H1 (cell line): ENCODE data around the gene CRBN. TPM values are rescaled to one million over a fixed set of nuclear protein-coding genes. Genes with fewer than 3 reads are reported as not detected.

Experiments used
- CTCF ChIA-PET: fragments of 300-600 bp; sonication (Branson Sonifier 250); formaldehyde crosslinking; loops from one replicate; lab custom pipeline; 2021; ENCODE audit not compliant: partially characterized antibody; lab: Charles Lee
- POLR2A ChIA-PET: fragments of 300-600 bp; sonication (Branson Sonifier 250); formaldehyde crosslinking; loops from one replicate; lab custom pipeline; 2021; ENCODE audit warnings: inconsistent platforms; ENCODE audit not compliant: partially characterized antibody; lab: Charles Lee
- DNase-seq, 2 experiments: peaks; one replicate each; pipeline versions ENCODE4 v3.0.0 to v3.0.0-alpha.2; 2010 to 2022; ENCODE audit warnings: low spot score in 2 of 2, low read depth in 1 of 2, mixed read lengths in 1 of 2
- FAIRE-seq: peaks from 2 replicates; lab custom pipeline; 2011; peaks lifted over from hg19 to GRCh38; lab: Jason Lieb, UNC
- H2AFZ ChIP-seq: 2 replicates; pipeline ENCODE4 v1.8.1; 2012; ENCODE audit warnings: low read length, inconsistent platforms
- H2AK5ac ChIP-seq: 2 replicates; pipeline ENCODE4 v1.6.1; 2013; ENCODE audit warnings: low read depth, low read length
- H2BK120ac ChIP-seq: replicated peaks from 2 replicates; pipeline ENCODE3; 2013; ENCODE audit warnings: low read depth, low read length, inconsistent platforms
- H2BK12ac ChIP-seq: 2 replicates; pipeline ENCODE4 v1.6.1; 2013; ENCODE audit warnings: low read depth, low read length
- H2BK15ac ChIP-seq: 2 replicates; pipeline ENCODE4 v1.6.1; 2013; ENCODE audit warnings: low read length
- H2BK20ac ChIP-seq: 2 replicates; pipeline ENCODE4 v1.6.1; 2013; ENCODE audit warnings: low read length
- H2BK5ac ChIP-seq: 2 replicates; pipeline ENCODE4 v1.6.1; 2013; ENCODE audit warnings: low read depth, low read length
- H3K14ac ChIP-seq: 2 replicates; pipeline ENCODE4 v1.6.1; 2013; ENCODE audit warnings: inconsistent platforms; ENCODE audit not compliant: insufficient read length
- H3K18ac ChIP-seq: 2 replicates; pipeline ENCODE4 v1.6.1; 2013; ENCODE audit warnings: low read length; ENCODE audit errors: extremely low read depth
- H3K23ac ChIP-seq: 2 replicates; pipeline ENCODE4 v1.6.1; 2013; ENCODE audit warnings: inconsistent platforms; ENCODE audit not compliant: insufficient read length
- H3K23me2 ChIP-seq: 2 replicates; pipeline ENCODE4 v1.6.1; 2013; ENCODE audit warnings: low read depth, low read length
- H3K27ac ChIP-seq: 2 replicates; pipeline ENCODE4 v1.6.1; 2011; ENCODE audit warnings: low read depth, low read length, inconsistent platforms
- H3K27me3 ChIP-seq, 4 experiments: replicated peaks in 1 of 4; 1 replicate in 1 of 4; 2 replicates in 3 of 4; pipeline versions ENCODE4 v1.6.1 to v1.8.1; 2011 to 2013; ENCODE audit warnings: low read length in 3 of 4, mild to moderate bottlenecking in 3 of 4, inconsistent platforms in 2 of 4, mixed read lengths in 2 of 4, moderate library complexity in 1 of 4; ENCODE audit not compliant: control insufficient read depth in 3 of 4, insufficient read depth in 3 of 4; ENCODE audit errors: extremely low read depth in 1 of 4
- H3K36me3 ChIP-seq, 4 experiments: 2 replicates each; pipeline versions ENCODE4 v1.6.1 to v1.8.1; 2011 to 2013; ENCODE audit warnings: mild to moderate bottlenecking in 4 of 4, low read length in 3 of 4, moderate library complexity in 2 of 4, control low read depth in 1 of 4, inconsistent platforms in 1 of 4; ENCODE audit not compliant: insufficient read depth in 4 of 4, control insufficient read depth in 2 of 4
- H3K4ac ChIP-seq: replicated peaks from 2 replicates; pipeline ENCODE3; 2013; ENCODE audit warnings: low read length, low read depth, mixed read lengths, inconsistent platforms; ENCODE audit not compliant: insufficient read length
- H3K4me1 ChIP-seq, 4 experiments: replicated peaks in 1 of 4; 1 replicate in 1 of 4; 2 replicates in 3 of 4; pipeline versions ENCODE4 v1.6.1 to v1.8.1; 2011 to 2013; ENCODE audit warnings: low read length in 3 of 4, inconsistent platforms in 2 of 4, mixed read lengths in 1 of 4; ENCODE audit not compliant: insufficient read depth in 4 of 4, control insufficient read depth in 3 of 4
- H3K4me2 ChIP-seq, 2 experiments: 2 replicates each; pipeline versions ENCODE4 v1.6.1 to v1.8.1; 2011 to 2013; ENCODE audit warnings: low read depth in 2 of 2, low read length in 2 of 2, control low read depth in 1 of 2, inconsistent platforms in 1 of 2, mild to moderate bottlenecking in 1 of 2; ENCODE audit not compliant: insufficient read depth in 1 of 2
- H3K4me3 ChIP-seq, 4 experiments: fragments of 200-600, 300-600 bp in 1 of 4; sonication (generic), shearing (Covaris generic), sonication (Bioruptor Twin) in 1 of 4; 2 replicates each; pipeline versions ENCODE4 v1.5.1 to v1.8.1; 2011 to 2016; ENCODE audit warnings: low read length in 4 of 4, low read depth in 3 of 4, control low read depth in 2 of 4, inconsistent platforms in 2 of 4, mild to moderate bottlenecking in 2 of 4, mixed read lengths in 1 of 4, moderate library complexity in 1 of 4; ENCODE audit not compliant: insufficient read depth in 2 of 4; ENCODE audit errors: extremely low read depth in 1 of 4
- H3K56ac ChIP-seq: replicated peaks from 2 replicates; pipeline ENCODE3; 2013; ENCODE audit warnings: low read depth, mild to moderate bottlenecking, mixed read lengths, low read length, inconsistent platforms; ENCODE audit not compliant: insufficient read length
- H3K79me1 ChIP-seq: 2 replicates; pipeline ENCODE4 v1.6.1; 2013; ENCODE audit warnings: low read depth, low read length, control low read depth
- H3K79me2 ChIP-seq, 2 experiments: 2 replicates each; pipeline versions ENCODE4 v1.6.1 to v1.8.1; 2012 to 2013; ENCODE audit warnings: low read length in 2 of 2, mild to moderate bottlenecking in 2 of 2, inconsistent platforms in 1 of 2; ENCODE audit not compliant: insufficient read depth in 2 of 2, control insufficient read depth in 1 of 2
- H3K9ac ChIP-seq, 4 experiments: replicated peaks in 1 of 4; 1 replicate in 1 of 4; 2 replicates in 3 of 4; pipeline versions ENCODE4 v1.6.1 to v1.8.1; 2011 to 2013; ENCODE audit warnings: low read depth in 3 of 4, low read length in 3 of 4, control low read depth in 2 of 4, mild to moderate bottlenecking in 2 of 4, moderate library complexity in 2 of 4, inconsistent platforms in 1 of 4; ENCODE audit errors: extremely low read depth in 1 of 4
- H3K9me3 ChIP-seq, 2 experiments: 2 replicates each; pipeline versions ENCODE4 v1.6.1 to v1.8.1; 2012 to 2013; ENCODE audit warnings: mild to moderate bottlenecking in 2 of 2, moderate library complexity in 2 of 2, control low read depth in 1 of 2, inconsistent platforms in 1 of 2, low read depth in 1 of 2, low read length in 1 of 2, mixed read lengths in 1 of 2; ENCODE audit not compliant: insufficient read depth in 2 of 2
- H4K20me1 ChIP-seq, 2 experiments: replicated peaks in 1 of 2; 2 replicates each; pipeline versions ENCODE3 to v1.8.1; 2011 to 2013; ENCODE audit warnings: inconsistent platforms in 2 of 2, low read length in 2 of 2, mild to moderate bottlenecking in 1 of 2; ENCODE audit not compliant: insufficient read depth in 2 of 2, control insufficient read depth in 1 of 2
- H4K5ac ChIP-seq: 2 replicates; pipeline ENCODE4 v1.6.1; 2013; ENCODE audit warnings: low read length, low read depth, mixed read lengths, inconsistent platforms; ENCODE audit not compliant: insufficient read length
- H4K8ac ChIP-seq: 2 replicates; pipeline ENCODE4 v1.8.0; 2013; ENCODE audit warnings: mild to moderate bottlenecking, moderate library complexity, low read length, inconsistent platforms; ENCODE audit not compliant: insufficient read depth; ENCODE audit errors: extremely low read depth
- H4K91ac ChIP-seq: replicated peaks from 2 replicates; pipeline ENCODE3; 2013; ENCODE audit warnings: low read length, mixed read lengths, inconsistent platforms; ENCODE audit not compliant: insufficient read length
- CEBPB ChIP-seq: IDR thresholded peaks from 2 replicates; pipeline ENCODE4 v1.6.1; 2012; ENCODE audit warnings: low read depth, low read length
- CTCF ChIP-seq, 3 experiments: IDR thresholded peaks; 1 replicate in 2 of 3; 2 replicates in 1 of 3; pipeline versions ENCODE4 v1.5.1 to v1.6.1; 2011; ENCODE audit warnings: low read length in 3 of 3, mild to moderate bottlenecking in 3 of 3, inconsistent platforms in 2 of 3, low read depth in 1 of 3, moderate library complexity in 1 of 3; ENCODE audit not compliant: insufficient read depth in 1 of 3; ENCODE audit errors: control extremely low read depth in 1 of 3
- FOSL1 ChIP-seq: IDR thresholded peaks from 2 replicates; pipeline ENCODE4 v1.6.1; 2011; ENCODE audit warnings: mild to moderate bottlenecking, low read depth, low read length, moderate library complexity; ENCODE audit not compliant: insufficient read depth
- GABPA ChIP-seq: IDR thresholded peaks from 2 replicates; pipeline ENCODE4 v1.6.1; 2011; ENCODE audit warnings: mild to moderate bottlenecking, low read length, moderate library complexity, borderline replicate concordance; ENCODE audit not compliant: insufficient read depth
- KDM1A ChIP-seq: fragments of 200-600, 300-600 bp; sonication (generic); IDR thresholded peaks from 2 replicates; pipeline ENCODE4 v1.7.1; 2016; ENCODE audit warnings: mild to moderate bottlenecking, low read length, borderline replicate concordance
- MAFK ChIP-seq: IDR thresholded peaks from 2 replicates; pipeline ENCODE4 v1.6.1; 2012; ENCODE audit warnings: low read depth, mild to moderate bottlenecking, improper control_type of control experiment, low read length
- RBBP5 ChIP-seq: IDR thresholded peaks from 2 replicates; pipeline ENCODE4 v1.7.1; 2012; ENCODE audit warnings: low read depth, mild to moderate bottlenecking, inconsistent platforms, low read length, moderate library complexity, borderline replicate concordance
- RXRA ChIP-seq: IDR thresholded peaks from 2 replicates; pipeline ENCODE4 v1.6.1; 2011; ENCODE audit warnings: low read depth, mild to moderate bottlenecking, low read length, moderate library complexity; ENCODE audit not compliant: insufficient read depth
- TEAD4 ChIP-seq: IDR thresholded peaks from 2 replicates; pipeline ENCODE4 v1.6.1; 2012; ENCODE audit warnings: low read depth, low read length, inconsistent platforms, mixed read lengths
- WGBS, 2 experiments: shearing (Covaris generic) in 1 of 2; methylation state at CpG; one replicate each; pipeline versions ENCODE4 v1.1.6 to v1.1.7; 2013 to 2015; ENCODE audit warnings: low lambda C conversion rate in 2 of 2, mixed read lengths in 2 of 2, inconsistent platforms in 1 of 2, low coverage in 1 of 2, missing lambda C conversion rate in 1 of 2; ENCODE audit not compliant: insufficient replicate concordance in 2 of 2, insufficient coverage in 1 of 2, insufficient read length in 1 of 2; ENCODE audit errors: extremely low coverage in 1 of 2, missing lambda C conversion rate in 1 of 2; 5-methylcytosine and 5-hydroxymethylcytosine counted together
- polyA plus RNA-seq, 7 experiments: library from polyadenylated mRNA; depleted of rRNA in 3 of 7; stranded (reverse) in 5 of 7; unstranded in 2 of 7; fragments of >200 nt in 5 of 7; fragments of 200-250 nt in 2 of 7; gene quantifications; 1 replicate in 5 of 7; 2 replicates in 1 of 7; 4 replicates in 1 of 7; pipeline versions ENCODE4 v1.2.1 to v1.2.3, GENCODE V29; 2011 to 2013; ENCODE audit warnings: missing spikeins in 2 of 7, mixed read lengths in 2 of 7
- total RNA-seq: library from RNA; stranded (reverse); fragmentation: NEBNext Ultra II Directional; extraction: Animal tissue kit (Norgen Biotek cat#: 25700); gene quantifications from 2 replicates; pipeline ENCODE4 v1.2.1, GENCODE V29; 2021

CRBN gene
- total and polyA plus RNA-seq, 2 of the 8 experiments (the other 6 are each of a cell fraction or from before 2014, with no cell fraction given), result 13.4 to 30.3 TPM

DNA sequence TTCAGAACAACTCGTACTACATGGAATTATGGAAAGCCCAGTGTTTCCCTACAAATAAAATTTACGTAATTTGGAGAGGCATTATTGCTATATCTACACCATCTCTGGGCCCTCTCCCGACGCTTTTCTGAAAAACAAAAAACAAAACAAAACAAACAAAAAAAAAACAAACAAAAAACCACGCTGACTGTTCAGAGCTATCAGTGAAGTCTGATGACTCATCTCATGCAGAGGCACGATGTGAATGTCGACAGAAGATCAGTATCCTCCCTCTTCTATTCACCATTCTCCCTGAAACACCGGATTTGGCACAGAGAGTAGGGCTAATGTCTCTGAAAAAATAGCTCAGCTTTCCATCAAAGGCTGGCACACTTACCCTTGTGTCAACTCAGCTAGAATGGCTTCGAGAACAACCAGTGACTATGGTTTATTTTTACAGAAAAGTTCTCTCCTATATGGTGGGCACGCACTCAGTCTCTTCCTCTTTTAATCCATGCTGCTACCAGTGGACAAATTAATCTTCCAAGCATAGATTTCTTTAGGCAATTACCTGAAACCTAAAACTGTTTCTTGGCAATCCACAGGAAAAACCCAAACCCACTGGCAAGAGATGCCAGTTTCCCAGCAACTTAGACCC, 1.5 kb downstream of the CRBN start:
- H3K4me3 ChIP-seq, result peak overlapping the region in 1 of 4 experiments; percentile 83; a peak in 2 of 8 replicates
- H3K9me3 ChIP-seq, result no peaks in the 10 kb centered on the region
- H2BK12ac ChIP-seq, result no peak overlapping the region
- no peak for FAIRE-seq
- no peaks in the 10 kb centered on the region for H4K20me1 ChIP-seq
- H2BK120ac ChIP-seq, result no peak overlapping the region
- no peak overlapping the region for H4K5ac ChIP-seq
- no peak for DNase-seq
- H3K4me1 ChIP-seq, result peaks cover 0 to 10% (median 4%) of the 10 kb centered on the region in 4 experiments; a peak in 3 of 7 replicates
- no peak overlapping the region for H3K18ac ChIP-seq
- no peak overlapping the region for H3K9ac ChIP-seq
- no peak overlapping the region for H2AK5ac ChIP-seq
- H2BK20ac ChIP-seq, result no peak overlapping the region
- H3K23ac ChIP-seq, result no peak overlapping the region
- 82% methylated on average over 10 of the region's 10 CpGs; no CpG with 5 or more reads in 1 of the 2 experiments for WGBS, 2 experiments
- peaks cover 4 to 15% (median 8%) of the 10 kb centered on the region in 4 experiments; a peak in 7 of 8 replicates for H3K36me3 ChIP-seq
- H3K23me2 ChIP-seq, result no peaks in the 10 kb centered on the region
- H2BK15ac ChIP-seq, result no peak overlapping the region
- peak overlapping the region; percentile 72 to 74; a peak in 2 of 4 replicates for H3K4me2 ChIP-seq
- no peak overlapping the region for H2BK5ac ChIP-seq
- no peak overlapping the region for H4K8ac ChIP-seq
- peaks cover 13 to 37% of the 10 kb centered on the region in 2 experiments for H3K79me2 ChIP-seq
- POLR2A ChIA-PET, result interaction anchor here (1.1 kb wide), 1 partner anchor 1834 kb away, joined by 3 read pairs; no protein-coding TSS in a partner anchor
- TF ChIP-seq RBBP5, result no peak
- TF ChIP-seq CTCF (IDR thresholded peaks at IDR 0.05; ENCODE audit: control extremely low read depth in 1 of 3, insufficient read depth in 1 of 3, low read depth in 1 of 3, low read length in 3 of 3), result no peak
- TF ChIP-seq KDM1A, result no peak
- TF ChIP-seq FOSL1, result no peak
- TF ChIP-seq CEBPB, result no peak
- no peak for TF ChIP-seq RXRA
- TF ChIP-seq TEAD4, result no peak
- no peak for TF ChIP-seq GABPA
- no peak for TF ChIP-seq MAFK
- TF ChIP-seq, all 59 proteins: peak for 0
- no peak overlapping the region for H3K56ac ChIP-seq
- H4K91ac ChIP-seq, result no peak overlapping the region
- no peak overlapping the region for H3K27ac ChIP-seq
- H3K4ac ChIP-seq, result no peak overlapping the region
- H3K27me3 ChIP-seq, result no peaks in the 10 kb centered on the region
- no peak overlapping the region for H2AFZ ChIP-seq
- no peaks in the 10 kb centered on the region for H3K79me1 ChIP-seq
- H3K14ac ChIP-seq, result no peak overlapping the region
- CTCF ChIA-PET, result interaction anchor here (0.6 to 1.3 kb wide), 3 partner anchors 9 to 15 kb away, joined by 3 to 4 read pairs (median 3); no protein-coding TSS in a partner anchor
